PFSK-1 (cell line): ENCODE results near the gene ATG2B.

Experiments
- SIN3A ChIP-seq: IDR thresholded peaks from 2 replicates; pipeline ENCODE4 v1.6.1; 2012; ENCODE audit warnings: mild to moderate bottlenecking, low read length, moderate library complexity, borderline replicate concordance; ENCODE audit not compliant: insufficient read depth
- TAF1 ChIP-seq: IDR thresholded peaks from 2 replicates; pipeline ENCODE4 v1.6.1; 2012; ENCODE audit warnings: low read length, control low read depth, borderline replicate concordance; ENCODE audit not compliant: insufficient read depth

GRCh38 chr14:96255501-96256366, 107.4 kb downstream of the ATG2B start, which contains the start of gene BDKRB1:
- TF ChIP-seq SIN3A = no peak
- TF ChIP-seq TAF1 = no peak
